ENCODE data around the gene GRIA1.

GRIA1 gene

DNA sequence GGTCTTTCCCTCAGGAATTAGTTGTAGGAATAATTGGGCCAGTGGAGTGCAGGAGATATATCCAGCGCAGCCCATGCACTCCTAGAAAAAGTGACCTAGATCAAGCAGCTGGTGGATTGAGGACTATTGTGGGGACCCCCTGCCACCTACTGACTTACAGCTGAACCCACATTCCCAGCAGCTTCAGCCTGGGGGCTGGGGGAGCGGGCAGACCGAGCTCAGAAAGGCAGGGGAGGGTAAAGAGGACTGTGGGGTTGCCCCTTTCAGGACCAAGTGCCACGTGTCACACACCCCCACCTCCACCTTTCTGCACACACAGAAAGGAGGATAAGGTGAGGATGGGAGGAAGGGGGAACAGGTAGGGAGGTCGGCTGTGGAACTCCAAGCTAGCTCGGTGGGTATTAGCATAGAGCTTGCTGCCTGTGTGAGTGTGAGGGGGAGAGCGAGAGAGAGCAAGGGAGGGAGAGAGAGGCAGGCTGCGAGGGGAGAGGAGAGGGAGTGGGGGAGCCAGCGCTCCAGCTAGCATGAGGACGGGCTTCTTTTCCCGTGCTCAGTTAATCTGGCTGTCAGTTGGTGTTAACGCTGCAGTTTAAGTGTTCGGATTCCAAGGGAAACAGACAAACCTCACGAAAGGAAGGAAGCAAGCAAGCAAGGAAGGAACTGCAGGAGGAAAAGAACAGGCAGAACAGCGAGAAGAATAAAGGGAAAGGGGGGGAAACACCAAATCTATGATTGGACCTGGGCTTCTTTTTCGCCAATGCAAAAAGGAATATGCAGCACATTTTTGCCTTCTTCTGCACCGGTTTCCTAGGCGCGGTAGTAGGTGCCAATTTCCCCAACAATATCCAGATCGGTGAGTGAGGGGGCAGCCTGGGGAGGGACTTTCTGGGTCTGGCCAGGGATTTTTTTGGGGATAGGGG lies at the start of gene GRIA1:
Gene GRIA1, plus strand, starts transcription at position 553 of the 920 bp plus-strand sequence.
- no peak for DNase-seq

GRCh38 chr5:153445875-153446579 lies 44.4 kb upstream of the GRIA1 start:
- no peak for DNase-seq

DNA sequence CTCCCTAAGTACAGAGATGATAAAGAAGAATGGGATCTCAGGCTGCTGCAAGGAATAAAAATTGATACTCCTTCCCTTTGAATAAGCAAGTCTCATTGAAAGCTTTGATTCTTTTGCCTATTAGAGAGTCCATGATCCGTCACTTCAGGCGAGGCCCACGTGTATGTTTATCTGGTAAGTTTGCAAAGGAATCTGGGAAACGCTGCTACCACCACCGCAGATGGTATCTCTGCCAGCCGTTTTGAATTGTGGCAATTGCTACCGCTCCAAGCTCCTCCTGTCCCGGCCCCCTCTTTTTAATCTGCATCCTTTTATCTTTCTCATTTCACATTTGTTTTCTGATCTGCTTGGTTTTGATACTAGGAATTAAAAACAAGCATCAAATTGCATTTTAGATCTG lies 42.9 kb upstream of the GRIA1 start:
- DNase-seq = no peak

DNA sequence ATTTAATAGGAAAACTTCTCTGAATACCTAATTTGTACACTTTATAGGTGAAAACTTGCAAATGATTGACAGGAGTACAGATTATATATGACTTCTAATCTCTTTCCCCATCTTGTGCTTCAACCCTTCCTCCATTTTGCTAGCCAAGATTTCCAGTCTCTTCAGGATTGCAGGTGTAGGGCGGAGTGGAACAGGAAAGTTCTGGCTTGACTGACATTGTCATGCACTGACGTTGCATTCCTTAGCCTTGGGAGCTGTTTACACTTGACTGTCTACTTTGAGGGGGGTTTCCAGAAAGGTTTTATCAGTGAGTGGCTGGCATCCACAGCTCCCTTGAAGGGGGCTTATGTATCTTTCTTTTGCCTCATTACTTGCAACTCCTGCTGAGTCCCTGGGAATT lies 34.1 kb upstream of the GRIA1 start:
- DNase-seq = no peak

DNA sequence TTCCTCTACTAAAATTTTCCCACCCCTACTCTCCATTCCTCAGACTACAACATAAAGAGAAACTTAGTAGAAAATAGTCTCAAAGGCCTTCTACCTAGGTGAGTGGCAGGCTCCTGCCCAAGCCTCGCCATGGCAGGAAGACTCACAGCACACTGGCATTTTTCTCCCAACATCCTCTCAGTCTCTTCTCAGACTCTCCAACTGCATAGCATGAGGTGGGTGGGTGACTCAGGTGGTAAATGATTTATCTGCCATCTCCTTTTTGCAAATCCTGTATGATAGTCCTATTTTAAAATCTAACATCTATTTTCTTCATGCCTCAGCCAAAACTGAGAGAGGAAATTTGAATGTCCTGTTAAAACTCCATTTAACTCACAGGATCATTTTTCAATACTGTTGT lies 33.5 kb upstream of the GRIA1 start:
- DNase-seq = no peak

GRCh38 chr5:153458268-153458667 lies 32.2 kb upstream of the GRIA1 start:
- no peak for DNase-seq

- no peak for DNase-seq
Observed at GRCh38 chr5:153459051-153459743, 31.3 kb upstream of the GRIA1 start.

DNA sequence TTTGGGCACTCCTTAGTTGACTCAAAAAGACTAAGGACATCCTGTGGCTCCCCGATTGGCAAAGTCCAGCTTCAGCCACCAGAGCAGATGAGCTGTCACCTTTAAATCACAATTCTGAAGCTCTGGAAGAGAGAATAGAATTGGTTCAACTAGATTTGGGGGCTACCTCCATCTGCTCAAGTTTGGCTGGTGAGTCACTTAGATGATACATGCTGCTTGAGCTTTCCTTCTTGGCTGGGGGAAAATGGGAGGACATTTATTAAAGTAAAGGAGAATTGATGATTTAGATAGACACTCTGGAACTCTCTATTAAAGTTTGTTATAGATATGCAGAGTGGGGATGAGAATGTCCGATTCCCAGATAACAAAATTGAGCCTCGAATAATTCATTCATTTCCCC lies 30.0 kb upstream of the GRIA1 start:
- no peak for DNase-seq

DNA sequence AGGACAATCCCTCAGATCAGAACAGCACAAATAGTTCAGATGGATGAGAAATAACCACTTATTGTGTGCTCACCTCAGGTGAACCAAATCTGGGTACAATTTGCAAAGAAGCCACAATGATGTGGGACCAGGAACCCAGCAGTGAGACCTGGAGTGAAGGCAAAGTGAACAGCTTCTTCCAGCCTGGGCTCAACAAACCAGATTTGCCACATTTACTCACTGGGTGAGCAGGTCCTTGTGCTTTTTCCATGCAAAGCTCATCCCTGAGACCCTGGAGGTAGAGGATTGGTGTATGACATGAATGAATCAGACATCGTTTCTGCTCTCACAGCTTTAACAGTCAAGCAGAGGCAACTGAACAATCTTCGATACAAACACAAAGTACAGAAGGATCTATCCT lies 29.1 kb upstream of the GRIA1 start:
- DNase-seq = no peak

- no peak for DNase-seq
Observed at GRCh38 chr5:153463806-153464205, 26.7 kb upstream of the GRIA1 start.

DNA sequence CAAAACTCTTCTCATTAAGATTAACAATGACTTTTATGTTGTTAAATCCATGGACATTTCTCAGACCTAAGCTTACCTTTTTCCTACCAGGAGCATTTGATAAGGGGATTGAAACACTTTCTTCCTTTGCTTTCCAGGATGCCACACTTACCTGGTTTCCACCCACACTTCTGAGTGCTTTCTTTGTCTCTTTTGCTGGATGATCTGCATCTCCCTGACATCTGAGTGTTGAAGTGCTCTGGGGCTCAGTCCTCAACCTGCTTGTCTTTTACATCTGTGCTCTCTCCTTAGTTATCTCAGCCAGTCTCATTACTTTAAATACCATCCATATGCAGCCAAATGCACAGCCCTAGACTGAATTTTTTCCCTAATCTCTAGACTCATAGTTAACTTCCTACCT lies 22.9 kb upstream of the GRIA1 start:
- no peak for DNase-seq

DNA sequence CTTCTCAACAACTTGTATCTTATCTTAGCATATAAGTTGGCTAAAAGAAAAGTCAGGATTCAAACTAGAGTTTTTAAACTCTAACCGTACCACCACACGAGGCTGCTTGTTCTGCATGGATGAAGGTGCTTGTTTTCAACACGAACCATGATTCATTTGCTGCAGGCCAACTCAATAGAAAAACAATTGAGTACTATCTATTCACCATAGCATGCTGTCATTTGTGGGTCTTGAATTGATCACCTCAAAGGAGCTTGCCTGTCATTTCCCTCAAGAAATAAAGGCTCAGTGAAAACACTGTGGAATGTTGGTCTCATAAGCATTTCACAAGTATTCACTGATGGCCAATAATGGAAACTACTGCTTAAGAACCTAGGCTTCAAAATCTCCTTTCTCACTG lies 21.0 kb upstream of the GRIA1 start:
- DNase-seq = no peak

DNA sequence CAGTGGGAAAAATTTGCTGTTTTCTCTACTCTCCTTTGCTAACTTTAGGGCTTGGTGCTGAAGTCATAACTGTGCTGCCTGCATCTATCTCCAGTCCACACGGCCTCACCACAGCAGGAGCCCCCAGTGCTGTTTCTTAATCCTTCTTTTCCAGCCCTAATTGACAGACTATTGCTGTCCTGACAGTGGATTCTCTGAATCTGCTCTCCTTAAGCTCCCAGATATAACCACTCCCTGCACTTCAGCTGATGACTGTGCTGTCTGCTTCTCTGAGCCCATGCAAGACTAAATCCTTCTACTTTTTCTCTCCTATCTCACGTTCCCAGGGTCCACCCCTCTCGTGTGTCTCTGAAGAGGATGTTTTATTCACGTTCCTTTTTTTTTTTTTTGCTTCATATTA lies 19.7 kb upstream of the GRIA1 start:
- no peak for DNase-seq

DNA sequence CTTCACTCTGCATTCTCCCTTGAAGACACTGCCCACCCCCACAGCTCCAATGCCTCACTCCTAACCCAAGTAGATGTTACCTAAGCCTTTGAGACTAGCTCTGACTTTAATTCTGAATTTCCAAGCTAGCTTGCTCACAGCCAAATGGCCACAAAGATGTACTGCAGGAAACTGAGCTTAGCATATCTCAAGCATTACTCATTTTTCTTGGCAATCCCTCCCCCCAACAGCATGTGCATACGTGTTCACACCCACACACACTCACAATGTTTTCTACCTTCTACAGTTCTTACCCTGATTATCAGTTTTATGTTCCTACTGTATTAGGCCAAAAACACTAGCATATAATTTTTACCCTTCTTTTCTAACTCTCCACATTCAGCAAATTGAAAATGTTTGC lies 13.7 kb upstream of the GRIA1 start:
- DNase-seq = no peak

GRCh38 chr5:153480401-153480800 lies 10.1 kb upstream of the GRIA1 start:
- no peak for DNase-seq

DNA sequence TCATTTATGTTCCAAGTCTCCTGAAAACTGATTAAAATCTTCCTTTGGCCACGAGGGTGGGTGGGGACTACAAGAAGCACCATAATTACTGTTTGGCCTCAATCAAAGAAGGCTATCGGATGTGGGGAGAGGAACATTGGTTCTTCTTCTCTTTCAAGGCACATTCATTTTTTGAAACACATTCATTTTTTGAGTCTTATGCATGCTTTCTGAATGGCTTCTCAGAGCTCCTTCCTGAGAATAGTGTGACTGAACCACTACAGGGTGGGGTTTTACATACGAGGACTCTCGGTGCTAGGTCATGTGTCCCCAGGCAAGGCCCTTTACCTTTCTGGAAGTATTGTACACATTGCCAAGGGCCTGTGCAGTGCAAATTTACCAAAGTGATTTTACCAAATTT lies 7.0 kb upstream of the GRIA1 start:
- DNase-seq = no peak

DNA sequence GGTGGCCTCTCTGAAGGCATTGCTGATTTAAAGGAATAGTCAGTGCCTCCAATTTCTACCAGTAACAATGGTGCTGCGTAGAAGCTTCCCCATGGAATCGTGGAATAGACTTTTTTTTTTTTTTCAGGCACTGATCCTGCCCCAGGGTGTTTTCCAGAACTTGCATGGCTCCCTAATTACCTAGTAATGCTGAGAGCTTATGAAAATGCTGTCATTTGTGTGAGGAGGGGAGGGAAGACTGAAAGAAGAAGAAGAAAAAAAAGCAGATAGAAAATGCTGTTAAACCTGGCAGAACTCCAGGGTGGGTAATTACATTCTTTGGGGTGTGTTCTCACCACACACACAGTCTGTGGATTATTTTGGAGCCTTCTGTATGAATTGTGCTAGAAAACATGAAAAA lies 4.8 kb upstream of the GRIA1 start:
- no peak for DNase-seq

DNA sequence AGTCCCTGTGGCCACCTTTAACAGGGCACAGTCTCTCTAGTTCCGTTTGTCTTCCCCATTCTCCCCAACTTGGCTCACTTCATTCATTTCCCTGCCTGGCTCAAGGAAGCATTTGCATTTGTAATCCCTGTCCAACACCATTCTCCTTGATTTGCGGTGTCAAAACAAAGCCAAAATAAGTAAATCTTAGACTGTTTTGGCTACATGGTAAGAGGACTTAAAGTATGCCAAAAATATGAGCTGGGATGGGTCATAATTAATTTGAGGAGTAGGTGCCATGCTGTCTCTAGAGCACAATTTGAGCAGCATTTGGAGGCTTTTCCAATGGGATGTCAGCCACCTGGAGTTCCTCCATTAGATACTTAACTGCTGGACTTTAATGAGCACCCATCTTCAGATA lies 3.7 kb upstream of the GRIA1 start:
- DNase-seq = no peak

DNA sequence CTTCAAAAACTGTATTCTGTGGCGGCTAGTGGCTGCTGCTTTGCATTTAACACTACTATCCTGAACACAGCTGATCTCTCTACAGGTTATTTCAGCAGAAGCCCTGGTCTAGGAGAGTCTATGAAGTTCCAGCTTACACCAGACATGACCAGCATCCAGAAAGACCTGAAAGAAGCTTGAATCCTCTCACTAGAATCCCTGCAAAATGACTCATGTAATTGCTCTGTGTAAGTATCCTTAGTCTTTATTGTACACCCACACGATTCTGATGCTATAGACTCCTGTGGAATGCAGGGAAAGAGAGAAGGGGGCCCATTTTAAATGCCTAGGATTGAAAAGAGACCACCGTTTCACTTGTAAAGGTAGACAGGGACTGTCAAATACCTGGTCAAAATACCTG lies 859 bp upstream of the GRIA1 start:
- no peak for DNase-seq

GRCh38 chr5:153491038-153491744 lies 721 bp downstream of the GRIA1 start:
- no peak for DNase-seq

GRCh38 chr5:153491856-153492255 lies 1.4 kb downstream of the GRIA1 start:
- no peak for DNase-seq

- no peak for DNase-seq
Observed at GRCh38 chr5:153496835-153497234, 6.4 kb downstream of the GRIA1 start.

GRCh38 chr5:153498516-153498915 lies 8.0 kb downstream of the GRIA1 start:
- no peak for DNase-seq

Data from CD4-positive, alpha-beta T cell treated with Interferon gamma for 1 hour (primary cell).